Diencephalon (tissue), 1 donor: ENCODE measurements around the gene SLC7A8. TPM values are rescaled to one million over a fixed set of nuclear protein-coding genes. Genes with fewer than 3 reads are reported as not detected.

Source experiments
- small RNA-seq: library from RNA; depleted of rRNA; stranded (forward); fragments of <200 nt; gene quantifications from one replicate; pipeline ENCODE3, GENCODE V24; 2014
- total RNA-seq: library from RNA; depleted of rRNA; stranded (reverse); fragments of >200 nt; gene quantifications from one replicate; pipeline ENCODE4 v1.2.3, GENCODE V29; 2014

SLC7A8 gene
- 14.8 TPM for total RNA-seq

GRCh38 chr14:23183479-23183878 is at the start of gene SLC7A8:
Gene SLC7A8, minus strand, starts transcription at chr14:23183660. Its CDS starts 746 bp downstream, at chr14:23182914.

DNA sequence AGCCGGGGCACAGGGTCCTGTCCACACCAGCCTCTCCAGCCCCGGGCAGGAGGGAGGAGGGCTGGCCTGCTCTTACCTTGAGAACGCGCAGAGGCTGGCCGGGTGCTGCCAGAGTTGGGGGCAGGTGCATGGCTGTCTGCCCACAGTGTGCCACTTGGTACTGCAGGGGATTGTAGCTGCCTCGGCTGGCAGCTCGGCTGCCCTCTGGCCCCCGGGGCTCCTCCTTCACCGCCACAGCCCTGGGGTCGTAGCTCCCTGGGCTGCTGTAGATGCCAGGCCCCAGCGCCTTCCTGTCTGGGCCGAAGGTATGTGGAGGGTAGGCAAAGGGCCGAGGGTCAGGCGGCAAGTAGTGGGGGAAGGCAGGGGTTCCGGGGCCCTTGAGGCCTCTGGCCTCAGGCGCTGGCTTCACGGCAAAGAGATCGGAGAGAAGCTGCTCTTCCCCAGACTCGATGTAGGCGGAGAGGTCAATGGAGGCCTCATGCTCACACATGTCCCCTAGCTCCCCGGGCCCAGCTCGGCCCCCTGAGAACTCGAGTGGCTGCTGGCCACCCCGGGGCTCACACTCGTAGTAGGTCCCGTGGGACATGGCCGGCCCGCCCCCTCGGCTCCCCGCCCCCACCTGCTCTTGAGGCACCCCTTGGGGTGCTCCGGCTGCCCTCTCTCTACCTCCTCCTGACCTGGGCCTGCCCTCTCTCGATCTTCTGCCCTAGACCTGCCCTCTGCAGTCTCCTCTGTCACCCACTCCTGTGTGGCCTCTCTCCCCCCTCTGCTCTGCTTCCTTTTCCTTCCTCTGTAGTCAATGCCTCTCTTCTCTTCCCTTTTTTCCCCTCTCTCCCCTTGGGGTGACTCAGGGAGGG is 64.7 kb downstream of the SLC7A8 start, which contains the start of gene CEBPE:
TSS of gene CEBPE (minus strand) at position 750 of the 857 bp plus-strand sequence. CDS start at position 586, 164 bp downstream.

GRCh38 chr14:23104591-23105347 is 78.7 kb downstream of the SLC7A8 start, which contains the start of gene CIROP:
Gene CIROP, minus strand, starts transcription at chr14:23104989. Its CDS starts 69 bp downstream, at chr14:23104920.

GRCh38 chr14:23095196-23096108 is 88.0 kb downstream of the SLC7A8 start, which contains the start of gene C14orf119:
Gene C14orf119, plus strand, starts transcription at chr14:23095505. Its CDS starts 2,154 bp downstream, at chr14:23097659.

GRCh38 chr14:23094666-23095195 is 88.7 kb downstream of the SLC7A8 start, which contains the start of gene ACIN1:
Gene ACIN1, minus strand, starts transcription at chr14:23095136. Its CDS starts 24 bp downstream, at chr14:23095112.

Small RNA genes within 50 kb of the gene (small RNA-seq; reads per million reads assigned to genes)
- gene AL049829.1: not detected
- not detected for gene RNU6-1138P

Other genes with a start within 250 kb of the SLC7A8 start
- gene HAUS4, start 226.6 kb downstream of the SLC7A8 start, total RNA-seq: 25.8 TPM
- gene AJUBA, start 201.1 kb downstream of the SLC7A8 start, total RNA-seq: 7.2 TPM
- 3.5 TPM for gene C14orf93, start 173.5 kb downstream of the SLC7A8 start, total RNA-seq
- gene PSMB5, start 148.8 kb downstream of the SLC7A8 start, total RNA-seq: 156 TPM
- gene PSMB11, start 141.4 kb downstream of the SLC7A8 start, total RNA-seq: not detected
- gene CDH24, start 126.1 kb downstream of the SLC7A8 start, total RNA-seq: 14.1 TPM
- 91.8 TPM for gene ACIN1, start 88.5 kb downstream of the SLC7A8 start, total RNA-seq
- 22.1 TPM for gene C14orf119, start 88.2 kb downstream of the SLC7A8 start, total RNA-seq
- not detected for gene CIROP, start 78.7 kb downstream of the SLC7A8 start, total RNA-seq
- not detected for gene CEBPE, start 64.4 kb downstream of the SLC7A8 start, total RNA-seq
- gene RNF212B, start 54.3 kb upstream of the SLC7A8 start, total RNA-seq: not detected
- gene HOMEZ, start 102.5 kb upstream of the SLC7A8 start, total RNA-seq: 4.6 TPM
- 10.4 TPM for gene PPP1R3E, start 119.2 kb upstream of the SLC7A8 start, total RNA-seq
- 21.9 TPM for gene BCL2L2, start 123.2 kb upstream of the SLC7A8 start, total RNA-seq
- 92.3 TPM for gene PABPN1, start 137.8 kb upstream of the SLC7A8 start, total RNA-seq
- gene SLC22A17, start 169.2 kb upstream of the SLC7A8 start, total RNA-seq: 389 TPM
- 9.7 TPM for gene EFS, start 181.5 kb upstream of the SLC7A8 start, total RNA-seq
- gene IL25, start 189.1 kb upstream of the SLC7A8 start, total RNA-seq: not detected
- 9.2 TPM for gene CMTM5, start 193.4 kb upstream of the SLC7A8 start, total RNA-seq
- gene MYH6, start 224.6 kb upstream of the SLC7A8 start, total RNA-seq: under 0.01 TPM